Measurements from ENCODE around the gene TAAR5. TPM values are rescaled to one million over a fixed set of nuclear protein-coding genes. Genes with fewer than 3 reads are reported as not detected.
"Not testable (repeated sequence)": the region's sequence is repeated elsewhere in the genome, so short reads cannot be mapped to it uniquely, and the experiment has no call there.

The TAAR5 gene
- total and polyA plus RNA-seq, 5 experiments from 2014 or later = not detected

DNA sequence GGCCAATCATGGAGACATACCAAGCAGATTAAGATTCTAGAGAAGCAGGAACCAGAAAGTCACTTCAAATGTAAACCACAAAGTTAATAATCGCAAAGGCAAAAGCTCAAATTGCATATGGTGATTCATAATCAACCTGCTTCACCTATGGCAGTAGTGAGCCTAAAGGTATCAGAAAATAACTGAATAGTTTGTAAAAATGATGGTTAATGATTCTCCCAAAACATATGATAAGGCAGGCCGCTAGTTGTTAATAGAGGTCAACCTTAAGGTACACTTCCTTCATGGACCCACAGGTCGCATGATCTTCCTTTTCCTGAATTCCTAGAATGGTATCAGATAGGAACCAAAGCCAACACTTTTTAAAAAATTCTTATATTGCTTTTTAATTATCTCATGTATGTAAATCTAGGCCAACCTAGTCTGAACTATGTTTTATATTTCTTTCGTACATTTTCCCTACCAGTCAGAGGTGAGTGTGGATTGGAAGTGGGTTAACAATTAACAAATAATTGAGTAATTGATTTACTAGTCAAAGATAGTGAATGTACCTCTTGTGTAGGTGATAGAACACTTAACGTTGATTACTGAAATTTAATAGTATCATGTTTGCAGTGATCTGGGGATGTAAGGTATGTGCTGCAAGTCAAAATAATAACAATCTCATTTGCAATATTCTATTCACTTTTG is 18.1 kb upstream of the TAAR5 start:
- Mint-ChIP-seq H3K27me3 (peaks cover 4 to 18% (median 5%) of the 10 kb centered on the region in 5 donors), H3K4me3 (no peak overlapping the region), H3K36me3 (no peaks in the 10 kb centered on the region), H3K4me1 (peaks cover 0 to 5% (median 0%) of the 10 kb centered on the region in 4 donors), H3K9me3 (no peaks in the 10 kb centered on the region), H3K27ac (no peak overlapping the region)
- POLR2A ChIA-PET = no interaction called here
- ATAC-seq (no peak), DNase-seq (no peak)

DNA sequence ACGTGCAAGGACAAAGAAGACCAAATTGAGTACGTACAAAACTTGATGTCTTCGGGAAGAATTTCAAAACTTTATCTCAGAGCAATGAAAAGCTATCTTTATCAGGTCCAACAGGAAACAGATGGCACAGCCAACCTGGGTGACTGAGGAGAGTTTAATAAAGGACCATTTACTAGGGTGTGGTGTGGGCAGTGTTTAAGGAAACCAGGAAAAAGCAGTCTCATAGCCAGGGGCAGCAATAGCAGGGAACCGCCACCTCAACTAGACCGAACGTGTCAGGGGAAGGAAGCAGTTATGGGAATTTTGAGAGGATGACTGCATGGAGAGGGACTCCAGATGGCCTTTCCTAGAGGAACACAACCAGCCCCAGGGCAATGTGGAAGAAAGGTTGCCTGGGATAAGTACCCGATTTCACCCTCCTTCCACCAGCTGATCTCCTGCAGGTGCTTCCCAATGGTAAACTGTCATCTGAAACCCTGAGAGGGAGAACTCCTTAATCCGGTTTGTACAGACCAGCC is 15.2 kb upstream of the TAAR5 start:
- Mint-ChIP-seq H3K4me3 (no peak overlapping the region), H3K27ac (no peak overlapping the region), H3K27me3 (peaks cover 4 to 27% (median 11%) of the 10 kb centered on the region in 5 donors), H3K9me3 (no peaks in the 10 kb centered on the region), H3K36me3 (no peaks in the 10 kb centered on the region), H3K4me1 (no peaks in the 10 kb centered on the region)
- POLR2A ChIA-PET = no interaction called here
- ATAC-seq = no peak
- no peak for DNase-seq

DNA sequence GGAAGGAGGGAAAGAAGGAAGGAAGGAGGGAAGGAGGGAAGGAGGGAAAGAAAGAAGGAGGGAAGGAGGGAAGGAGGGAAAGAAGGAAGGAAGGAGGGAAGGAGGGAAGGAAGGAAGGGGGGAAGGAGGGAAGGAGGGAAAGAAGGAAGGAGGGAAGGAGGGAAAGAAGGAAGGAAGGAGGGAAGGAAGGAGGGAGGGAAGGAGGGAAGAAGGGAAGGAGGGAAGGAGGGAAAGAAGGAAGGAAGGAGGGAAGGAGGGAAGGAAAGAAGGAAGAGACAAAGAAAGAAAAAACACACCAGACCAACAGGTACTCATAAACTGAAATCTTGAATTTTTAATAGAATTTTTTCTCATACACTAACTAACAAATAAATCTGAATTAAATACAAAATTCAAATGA is 11.4 kb upstream of the TAAR5 start:
- H3K27me3 Mint-ChIP-seq = peaks cover 12 to 29% (median 22%) of the 10 kb centered on the region in 5 donors
- H3K4me1 Mint-ChIP-seq, DNase-seq, POLR2A ChIA-PET, H3K27ac Mint-ChIP-seq, H3K4me3 Mint-ChIP-seq, ATAC-seq, H3K9me3 Mint-ChIP-seq, H3K36me3 Mint-ChIP-seq: not testable (repeated sequence)

DNA sequence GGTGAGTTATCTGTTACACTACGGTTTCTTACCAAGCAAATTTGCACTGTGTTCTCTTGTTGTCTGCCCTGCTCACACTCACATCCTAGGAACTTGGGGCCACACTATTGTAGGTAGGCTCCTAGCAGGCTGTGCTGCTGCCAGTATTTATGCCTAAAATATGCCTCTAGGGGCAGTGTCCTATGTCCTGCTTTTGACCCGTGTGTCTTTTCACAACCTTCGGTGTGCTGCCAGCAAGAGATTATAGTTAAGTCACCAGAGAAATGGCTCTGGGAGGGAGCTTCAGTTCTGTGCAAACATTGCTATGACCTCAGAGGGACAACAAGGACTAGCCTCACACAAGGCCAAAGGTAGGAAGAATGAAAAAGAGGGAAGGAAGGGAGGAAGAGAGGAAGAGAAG is 8.9 kb upstream of the TAAR5 start:
- Mint-ChIP-seq H3K4me1 (no peaks in the 10 kb centered on the region), H3K36me3 (no peaks in the 10 kb centered on the region), H3K27me3 (peaks cover 10 to 24% (median 18%) of the 10 kb centered on the region in 5 donors), H3K9me3 (no peaks in the 10 kb centered on the region), H3K27ac (no peak overlapping the region), H3K4me3 (no peak overlapping the region)
- ATAC-seq = no peak
- POLR2A ChIA-PET = no interaction called here
- DNase-seq = no peak

DNA sequence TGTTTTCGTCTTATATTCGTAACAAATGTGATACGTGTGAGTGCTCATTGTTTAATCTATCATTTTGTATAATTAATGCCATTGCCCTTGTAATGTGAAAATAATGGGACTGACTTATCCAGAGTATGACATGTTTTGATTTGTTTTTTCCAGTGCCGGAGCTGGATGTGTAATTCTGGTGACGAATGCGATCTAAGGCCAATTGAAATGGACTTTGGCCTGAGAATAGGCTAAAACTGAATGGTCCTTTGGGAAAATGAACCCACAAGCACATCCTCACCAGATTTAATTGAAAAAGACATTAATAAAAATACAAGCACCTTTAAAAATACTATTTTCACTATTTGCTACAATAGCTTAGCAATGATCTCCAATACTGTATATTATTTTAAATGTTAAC is 6.7 kb upstream of the TAAR5 start:
- no peak for ATAC-seq
- no peak for DNase-seq
- Mint-ChIP-seq H3K27ac (no peak overlapping the region), H3K9me3 (no peaks in the 10 kb centered on the region), H3K4me1 (no peaks in the 10 kb centered on the region), H3K27me3 (peaks cover 10 to 28% (median 22%) of the 10 kb centered on the region in 5 donors), H3K36me3 (no peaks in the 10 kb centered on the region), H3K4me3 (no peak overlapping the region)
- POLR2A ChIA-PET = no interaction called here

DNA sequence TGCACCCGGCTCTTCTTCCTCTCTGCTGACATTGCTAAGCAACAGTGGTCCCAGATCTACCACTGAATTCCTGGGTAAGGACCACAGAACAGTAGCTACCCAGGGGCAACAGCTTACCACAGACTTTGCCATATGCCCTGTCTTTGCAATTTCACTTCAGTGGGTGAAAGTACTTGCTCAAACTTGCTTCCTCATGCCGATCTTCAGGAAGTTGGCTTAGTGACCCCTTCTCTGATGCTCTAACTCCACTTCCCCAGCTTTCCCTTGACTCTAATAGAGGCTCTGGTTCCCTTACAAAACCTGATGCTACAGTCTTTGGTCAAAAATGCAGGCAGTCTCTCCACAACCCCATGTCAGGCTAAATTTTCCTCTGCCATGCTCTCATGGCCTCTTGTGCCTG is 3.3 kb upstream of the TAAR5 start:
- POLR2A ChIA-PET = no interaction called here
- DNase-seq (no peak), ATAC-seq (no peak)
- no peak overlapping the region for H3K27ac Mint-ChIP-seq
- H3K36me3 Mint-ChIP-seq = no peaks in the 10 kb centered on the region
- H3K27me3 Mint-ChIP-seq = peaks cover 8 to 33% (median 14%) of the 10 kb centered on the region in 5 donors
- no peaks in the 10 kb centered on the region for H3K9me3 Mint-ChIP-seq
- H3K4me3 Mint-ChIP-seq = no peak overlapping the region
- H3K4me1 Mint-ChIP-seq = no peaks in the 10 kb centered on the region

DNA sequence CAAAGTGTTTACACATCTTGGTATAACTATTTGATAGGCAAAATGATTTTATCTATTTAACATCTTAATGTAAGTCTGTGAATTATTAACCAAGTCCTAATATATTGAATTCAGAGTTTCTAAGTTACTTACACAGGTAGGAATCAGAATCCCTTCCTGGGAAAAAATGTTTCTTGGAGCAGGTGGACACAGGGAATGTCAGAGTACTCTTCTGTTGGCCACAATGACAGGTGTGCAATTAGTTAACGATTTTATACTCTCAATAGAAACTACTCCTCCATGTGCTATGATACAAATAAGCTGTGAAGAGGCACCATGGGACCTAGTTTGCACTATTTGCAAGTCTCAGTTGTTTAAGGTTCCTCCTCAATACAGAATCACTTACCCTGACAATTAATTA is 821 bp upstream of the TAAR5 start:
- no peak for ATAC-seq
- H3K27me3 Mint-ChIP-seq = peaks cover 8 to 45% (median 16%) of the 10 kb centered on the region in 5 donors
- POLR2A ChIA-PET = no interaction called here

DNA sequence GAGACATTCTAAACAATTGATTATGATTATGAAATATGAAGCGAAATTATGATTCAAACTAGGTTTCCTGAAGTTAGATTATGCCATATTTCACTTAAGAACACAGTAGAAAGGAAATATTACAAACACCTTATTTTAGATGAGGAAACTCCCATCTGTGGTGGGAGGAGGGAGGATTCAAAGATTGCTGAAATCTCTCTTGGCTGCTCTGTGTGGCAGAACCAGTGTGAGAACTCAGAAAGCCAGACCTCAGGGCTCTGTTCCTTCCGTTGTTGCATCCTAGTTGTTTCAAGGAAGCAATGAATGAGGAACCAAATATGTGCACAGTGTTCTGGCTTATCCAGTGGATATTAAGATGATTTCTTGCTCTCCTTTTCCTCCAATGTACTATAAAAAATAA is 2.1 kb downstream of the TAAR5 start:
- Mint-ChIP-seq H3K27me3 (peaks cover 10 to 59% (median 13%) of the 10 kb centered on the region in 5 donors), H3K4me3 (no peak overlapping the region), H3K4me1 (no peaks in the 10 kb centered on the region), H3K9me3 (peaks cover 0 to 2% (median 0%) of the 10 kb centered on the region in 9 donors), H3K27ac (no peak overlapping the region), H3K36me3 (no peaks in the 10 kb centered on the region)
- no peak for DNase-seq
- POLR2A ChIA-PET = no interaction called here
- no peak for ATAC-seq

More for the DNA sequence above, 821 bp upstream of the TAAR5 start:
- Mint-ChIP-seq H3K4me1 (no peaks in the 10 kb centered on the region), H3K36me3 (no peaks in the 10 kb centered on the region), H3K27ac (no peak overlapping the region), H3K9me3 (peaks cover 0 to 2% (median 0%) of the 10 kb centered on the region in 9 donors), H3K4me3 (no peak overlapping the region)
- DNase-seq = no peak

DNA sequence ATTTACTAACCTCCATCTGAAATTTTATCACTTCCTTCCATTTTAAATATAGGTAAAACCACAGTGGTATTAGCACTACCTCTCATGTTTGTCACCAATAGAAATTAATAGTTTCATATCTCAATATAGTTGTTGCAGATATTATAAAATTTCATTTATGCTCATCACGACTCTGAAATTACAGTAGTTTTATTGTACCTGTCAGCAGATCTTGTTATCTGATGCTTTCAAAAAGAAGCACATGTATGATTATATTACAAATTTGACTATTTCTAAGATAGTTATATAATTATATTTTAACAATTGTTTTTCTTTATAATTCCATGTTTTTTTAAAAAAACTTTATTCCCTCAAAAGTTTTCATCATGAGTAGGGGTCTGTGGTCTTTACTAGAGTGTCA is 4.8 kb downstream of the TAAR5 start:
- H3K27me3 Mint-ChIP-seq = peaks cover 9 to 61% (median 14%) of the 10 kb centered on the region in 5 donors
- ATAC-seq (no peak), DNase-seq (no peak)
- H3K9me3 Mint-ChIP-seq = peaks cover 0 to 2% (median 0%) of the 10 kb centered on the region in 9 donors
- H3K27ac Mint-ChIP-seq = no peak overlapping the region
- no peaks in the 10 kb centered on the region for H3K4me1 Mint-ChIP-seq
- POLR2A ChIA-PET = no interaction called here
- H3K4me3 Mint-ChIP-seq = no peak overlapping the region
- no peaks in the 10 kb centered on the region for H3K36me3 Mint-ChIP-seq

DNA sequence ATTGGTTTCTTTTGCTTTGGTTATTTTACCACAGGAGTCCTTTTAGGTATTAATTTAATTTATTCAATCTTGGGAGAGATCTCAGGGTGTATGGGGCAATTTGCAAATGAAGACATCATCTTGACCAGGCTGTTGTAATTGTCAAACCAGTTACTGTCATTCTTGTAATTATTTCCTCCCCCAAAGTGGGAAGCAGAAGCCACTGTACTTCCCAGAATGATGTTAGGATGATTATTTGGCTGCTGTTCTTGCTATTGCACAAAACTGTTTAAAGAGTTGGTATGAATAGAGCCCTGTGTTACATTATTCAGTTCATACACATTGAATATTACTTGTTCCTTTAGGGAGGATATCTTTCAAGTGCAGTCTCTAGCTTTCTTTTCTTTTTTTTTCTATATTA is 17.8 kb downstream of the TAAR5 start:
- Mint-ChIP-seq H3K4me1 (no peaks in the 10 kb centered on the region), H3K36me3 (no peaks in the 10 kb centered on the region), H3K9me3 (no peaks in the 10 kb centered on the region), H3K27ac (no peak overlapping the region), H3K27me3 (peaks cover 11 to 43% (median 24%) of the 10 kb centered on the region in 5 donors), H3K4me3 (no peak overlapping the region)
- ATAC-seq (no peak), DNase-seq (no peak)
- POLR2A ChIA-PET = no interaction called here

DNA sequence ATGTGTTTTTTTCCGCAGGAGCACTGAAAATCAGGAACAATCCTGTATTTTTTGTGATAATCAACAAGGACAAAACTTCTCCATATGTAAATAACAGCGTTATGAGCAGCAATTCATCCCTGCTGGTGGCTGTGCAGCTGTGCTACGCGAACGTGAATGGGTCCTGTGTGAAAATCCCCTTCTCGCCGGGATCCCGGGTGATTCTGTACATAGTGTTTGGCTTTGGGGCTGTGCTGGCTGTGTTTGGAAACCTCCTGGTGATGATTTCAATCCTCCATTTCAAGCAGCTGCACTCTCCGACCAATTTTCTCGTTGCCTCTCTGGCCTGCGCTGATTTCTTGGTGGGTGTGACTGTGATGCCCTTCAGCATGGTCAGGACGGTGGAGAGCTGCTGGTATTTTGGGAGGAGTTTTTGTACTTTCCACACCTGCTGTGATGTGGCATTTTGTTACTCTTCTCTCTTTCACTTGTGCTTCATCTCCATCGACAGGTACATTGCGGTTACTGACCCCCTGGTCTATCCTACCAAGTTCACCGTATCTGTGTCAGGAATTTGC is 19.2 kb downstream of the TAAR5 start, which contains the start of gene TAAR6:
TAAR6 (plus strand) TSS at position 102 of the 557 bp plus-strand sequence; CDS start at position 102, 0 bp downstream.
- Mint-ChIP-seq H3K4me3 (no peak within 1 kb of the TSS), H3K4me1 (no peaks in the 10 kb centered on the region), H3K27ac (no peak within 1 kb of the TSS), H3K27me3 (peaks cover 11 to 43% (median 24%) of the 10 kb centered on the region in 5 donors), H3K36me3 (no peaks in the 10 kb centered on the region), H3K9me3 (no peaks in the 10 kb centered on the region)
- POLR2A ChIA-PET = no interaction called here
- DNase-seq = no peak
- no peak for ATAC-seq

DNA sequence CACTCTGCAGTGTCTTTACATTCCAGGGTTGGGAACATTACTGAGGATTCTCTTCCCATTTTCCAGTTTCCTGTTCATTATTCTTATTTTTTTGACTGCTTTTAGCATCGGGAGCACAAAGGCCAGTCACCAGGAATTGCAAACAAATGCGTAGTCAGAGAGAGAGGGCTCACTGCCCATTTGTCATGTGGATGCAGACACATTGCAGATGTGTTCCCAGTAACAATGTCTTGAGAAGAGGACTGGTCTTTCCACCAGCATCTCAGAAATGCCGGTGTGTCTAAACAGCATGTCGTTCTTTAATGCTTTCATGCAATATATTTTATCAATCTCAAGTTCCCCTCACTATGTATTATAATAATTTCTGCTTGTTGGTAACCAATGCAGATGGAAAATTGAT is 20.4 kb downstream of the TAAR5 start:
- Mint-ChIP-seq H3K4me1 (no peaks in the 10 kb centered on the region), H3K36me3 (no peaks in the 10 kb centered on the region), H3K27ac (no peak overlapping the region), H3K9me3 (no peaks in the 10 kb centered on the region), H3K27me3 (peaks cover 11 to 39% (median 22%) of the 10 kb centered on the region in 5 donors), H3K4me3 (no peak overlapping the region)
- ATAC-seq (no peak), DNase-seq (no peak)
- POLR2A ChIA-PET = no interaction called here

DNA sequence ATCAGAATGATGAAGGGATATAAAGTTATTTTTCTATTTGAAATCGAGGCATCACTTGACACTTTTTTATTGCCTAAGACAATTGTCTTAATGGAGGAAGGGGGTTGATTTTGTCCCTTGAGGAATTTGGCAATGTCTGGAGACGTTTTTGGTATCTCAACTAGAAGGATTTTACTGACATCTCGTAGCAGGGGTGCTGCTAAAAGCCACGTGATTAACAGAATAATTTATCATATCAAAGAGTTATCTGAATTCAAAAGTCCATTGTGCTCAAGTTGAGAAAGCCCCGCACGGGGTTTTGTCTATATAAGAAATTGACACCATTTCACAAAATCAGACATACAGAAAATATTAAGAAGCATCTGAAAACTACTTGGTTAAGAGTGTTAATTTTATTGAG is 20.9 kb downstream of the TAAR5 start:
- no peaks in the 10 kb centered on the region for H3K4me1 Mint-ChIP-seq
- no peaks in the 10 kb centered on the region for H3K36me3 Mint-ChIP-seq
- no peaks in the 10 kb centered on the region for H3K9me3 Mint-ChIP-seq
- peaks cover 11 to 33% (median 21%) of the 10 kb centered on the region in 5 donors for H3K27me3 Mint-ChIP-seq
- H3K4me3 Mint-ChIP-seq = no peak overlapping the region
- DNase-seq (no peak), ATAC-seq (no peak)
- H3K27ac Mint-ChIP-seq = no peak overlapping the region
- POLR2A ChIA-PET = no interaction called here

Measured in naive thymus-derived CD8-positive, alpha-beta T cell (primary cell).